ENCODE results near the gene SSUH2.

DNA sequence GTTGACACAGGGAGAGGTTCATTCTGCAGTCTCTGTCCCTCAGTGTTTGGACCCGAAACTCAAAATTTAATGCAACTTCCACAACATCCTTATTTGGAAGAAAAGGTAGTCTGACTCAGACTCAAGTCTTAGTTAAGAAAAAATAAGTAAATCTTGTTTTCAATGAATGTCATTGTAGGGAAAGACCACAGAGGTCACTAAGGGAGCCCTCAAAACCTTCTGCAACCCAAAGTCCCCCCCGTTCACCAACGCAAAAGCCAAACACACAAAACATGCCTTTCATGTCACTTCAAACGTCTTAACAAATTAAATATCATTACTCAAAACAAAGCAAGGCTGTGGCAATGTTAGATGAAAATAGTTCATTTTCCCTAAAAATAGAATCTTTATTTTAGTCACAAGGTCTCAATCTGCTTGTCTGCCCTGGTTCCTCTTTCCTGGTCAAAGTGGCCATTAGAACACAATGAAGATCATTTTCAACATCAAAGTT, 20.9 kb upstream of the SSUH2 start:
- TF ChIP-seq POLR2AphosphoS5 (IDR thresholded peaks at IDR 0.05; ENCODE audit: low read depth) (no peak), CTCF (IDR thresholded peaks at IDR 0.05; ENCODE audit: insufficient read depth, low read length) (no peak)

Data from HL-60 (cell line).